H1 (cell line): ENCODE measurements around the gene HOXA6. TPM values are rescaled to one million over a fixed set of nuclear protein-coding genes. Genes with fewer than 3 reads are reported as not detected.

Experiments
- CTCF ChIA-PET: fragments of 300-600 bp; sonication (Branson Sonifier 250); formaldehyde crosslinking; loops from one replicate; lab custom pipeline; 2021; ENCODE audit not compliant: partially characterized antibody; lab: Charles Lee
- POLR2A ChIA-PET: fragments of 300-600 bp; sonication (Branson Sonifier 250); formaldehyde crosslinking; loops from one replicate; lab custom pipeline; 2021; ENCODE audit warnings: inconsistent platforms; ENCODE audit not compliant: partially characterized antibody; lab: Charles Lee
- DNase-seq, 2 experiments: peaks; one replicate each; pipeline versions ENCODE4 v3.0.0 to v3.0.0-alpha.2; 2010 to 2022; ENCODE audit warnings: low spot score in 2 of 2, low read depth in 1 of 2, mixed read lengths in 1 of 2
- FAIRE-seq: peaks from 2 replicates; lab custom pipeline; 2011; peaks lifted over from hg19 to GRCh38; lab: Jason Lieb, UNC
- H2AFZ ChIP-seq: 2 replicates; pipeline ENCODE4 v1.8.1; 2012; ENCODE audit warnings: low read length, inconsistent platforms
- H2AK5ac ChIP-seq: 2 replicates; pipeline ENCODE4 v1.6.1; 2013; ENCODE audit warnings: low read depth, low read length
- H2BK120ac ChIP-seq: replicated peaks from 2 replicates; pipeline ENCODE3; 2013; ENCODE audit warnings: low read depth, low read length, inconsistent platforms
- H2BK12ac ChIP-seq: 2 replicates; pipeline ENCODE4 v1.6.1; 2013; ENCODE audit warnings: low read depth, low read length
- H2BK15ac ChIP-seq: 2 replicates; pipeline ENCODE4 v1.6.1; 2013; ENCODE audit warnings: low read length
- H2BK20ac ChIP-seq: 2 replicates; pipeline ENCODE4 v1.6.1; 2013; ENCODE audit warnings: low read length
- H2BK5ac ChIP-seq: 2 replicates; pipeline ENCODE4 v1.6.1; 2013; ENCODE audit warnings: low read depth, low read length
- H3K14ac ChIP-seq: 2 replicates; pipeline ENCODE4 v1.6.1; 2013; ENCODE audit warnings: inconsistent platforms; ENCODE audit not compliant: insufficient read length
- H3K18ac ChIP-seq: 2 replicates; pipeline ENCODE4 v1.6.1; 2013; ENCODE audit warnings: low read length; ENCODE audit errors: extremely low read depth
- H3K23ac ChIP-seq: 2 replicates; pipeline ENCODE4 v1.6.1; 2013; ENCODE audit warnings: inconsistent platforms; ENCODE audit not compliant: insufficient read length
- H3K23me2 ChIP-seq: 2 replicates; pipeline ENCODE4 v1.6.1; 2013; ENCODE audit warnings: low read depth, low read length
- H3K27ac ChIP-seq: 2 replicates; pipeline ENCODE4 v1.6.1; 2011; ENCODE audit warnings: low read depth, low read length, inconsistent platforms
- H3K27me3 ChIP-seq, 4 experiments: replicated peaks in 1 of 4; 1 replicate in 1 of 4; 2 replicates in 3 of 4; pipeline versions ENCODE4 v1.6.1 to v1.8.1; 2011 to 2013; ENCODE audit warnings: low read length in 3 of 4, mild to moderate bottlenecking in 3 of 4, inconsistent platforms in 2 of 4, mixed read lengths in 2 of 4, moderate library complexity in 1 of 4; ENCODE audit not compliant: control insufficient read depth in 3 of 4, insufficient read depth in 3 of 4; ENCODE audit errors: extremely low read depth in 1 of 4
- H3K36me3 ChIP-seq, 4 experiments: 2 replicates each; pipeline versions ENCODE4 v1.6.1 to v1.8.1; 2011 to 2013; ENCODE audit warnings: mild to moderate bottlenecking in 4 of 4, low read length in 3 of 4, moderate library complexity in 2 of 4, control low read depth in 1 of 4, inconsistent platforms in 1 of 4; ENCODE audit not compliant: insufficient read depth in 4 of 4, control insufficient read depth in 2 of 4
- H3K4ac ChIP-seq: replicated peaks from 2 replicates; pipeline ENCODE3; 2013; ENCODE audit warnings: low read length, low read depth, mixed read lengths, inconsistent platforms; ENCODE audit not compliant: insufficient read length
- H3K4me1 ChIP-seq, 4 experiments: replicated peaks in 1 of 4; 1 replicate in 1 of 4; 2 replicates in 3 of 4; pipeline versions ENCODE4 v1.6.1 to v1.8.1; 2011 to 2013; ENCODE audit warnings: low read length in 3 of 4, inconsistent platforms in 2 of 4, mixed read lengths in 1 of 4; ENCODE audit not compliant: insufficient read depth in 4 of 4, control insufficient read depth in 3 of 4
- H3K4me2 ChIP-seq, 2 experiments: 2 replicates each; pipeline versions ENCODE4 v1.6.1 to v1.8.1; 2011 to 2013; ENCODE audit warnings: low read depth in 2 of 2, low read length in 2 of 2, control low read depth in 1 of 2, inconsistent platforms in 1 of 2, mild to moderate bottlenecking in 1 of 2; ENCODE audit not compliant: insufficient read depth in 1 of 2
- H3K4me3 ChIP-seq, 4 experiments: fragments of 200-600, 300-600 bp in 1 of 4; sonication (generic), shearing (Covaris generic), sonication (Bioruptor Twin) in 1 of 4; 2 replicates each; pipeline versions ENCODE4 v1.5.1 to v1.8.1; 2011 to 2016; ENCODE audit warnings: low read length in 4 of 4, low read depth in 3 of 4, control low read depth in 2 of 4, inconsistent platforms in 2 of 4, mild to moderate bottlenecking in 2 of 4, mixed read lengths in 1 of 4, moderate library complexity in 1 of 4; ENCODE audit not compliant: insufficient read depth in 2 of 4; ENCODE audit errors: extremely low read depth in 1 of 4
- H3K56ac ChIP-seq: replicated peaks from 2 replicates; pipeline ENCODE3; 2013; ENCODE audit warnings: low read depth, mild to moderate bottlenecking, mixed read lengths, low read length, inconsistent platforms; ENCODE audit not compliant: insufficient read length
- H3K79me1 ChIP-seq: 2 replicates; pipeline ENCODE4 v1.6.1; 2013; ENCODE audit warnings: low read depth, low read length, control low read depth
- H3K79me2 ChIP-seq, 2 experiments: 2 replicates each; pipeline versions ENCODE4 v1.6.1 to v1.8.1; 2012 to 2013; ENCODE audit warnings: low read length in 2 of 2, mild to moderate bottlenecking in 2 of 2, inconsistent platforms in 1 of 2; ENCODE audit not compliant: insufficient read depth in 2 of 2, control insufficient read depth in 1 of 2
- H3K9ac ChIP-seq, 4 experiments: replicated peaks in 1 of 4; 1 replicate in 1 of 4; 2 replicates in 3 of 4; pipeline versions ENCODE4 v1.6.1 to v1.8.1; 2011 to 2013; ENCODE audit warnings: low read depth in 3 of 4, low read length in 3 of 4, control low read depth in 2 of 4, mild to moderate bottlenecking in 2 of 4, moderate library complexity in 2 of 4, inconsistent platforms in 1 of 4; ENCODE audit errors: extremely low read depth in 1 of 4
- H3K9me3 ChIP-seq, 2 experiments: 2 replicates each; pipeline versions ENCODE4 v1.6.1 to v1.8.1; 2012 to 2013; ENCODE audit warnings: mild to moderate bottlenecking in 2 of 2, moderate library complexity in 2 of 2, control low read depth in 1 of 2, inconsistent platforms in 1 of 2, low read depth in 1 of 2, low read length in 1 of 2, mixed read lengths in 1 of 2; ENCODE audit not compliant: insufficient read depth in 2 of 2
- H4K20me1 ChIP-seq, 2 experiments: replicated peaks in 1 of 2; 2 replicates each; pipeline versions ENCODE3 to v1.8.1; 2011 to 2013; ENCODE audit warnings: inconsistent platforms in 2 of 2, low read length in 2 of 2, mild to moderate bottlenecking in 1 of 2; ENCODE audit not compliant: insufficient read depth in 2 of 2, control insufficient read depth in 1 of 2
- H4K5ac ChIP-seq: 2 replicates; pipeline ENCODE4 v1.6.1; 2013; ENCODE audit warnings: low read length, low read depth, mixed read lengths, inconsistent platforms; ENCODE audit not compliant: insufficient read length
- H4K8ac ChIP-seq: 2 replicates; pipeline ENCODE4 v1.8.0; 2013; ENCODE audit warnings: mild to moderate bottlenecking, moderate library complexity, low read length, inconsistent platforms; ENCODE audit not compliant: insufficient read depth; ENCODE audit errors: extremely low read depth
- H4K91ac ChIP-seq: replicated peaks from 2 replicates; pipeline ENCODE3; 2013; ENCODE audit warnings: low read length, mixed read lengths, inconsistent platforms; ENCODE audit not compliant: insufficient read length
- EZH2 ChIP-seq: fragments of 200-600 bp; sonication (generic); IDR thresholded peaks from 2 replicates; pipeline ENCODE4 v1.7.1; 2012; ENCODE audit warnings: low read depth, mild to moderate bottlenecking, moderate library complexity, low read length, inconsistent platforms; ENCODE audit not compliant: severe bottlenecking
- SP1 ChIP-seq: IDR thresholded peaks from 2 replicates; pipeline ENCODE4 v1.6.1; 2011; ENCODE audit warnings: low read depth, low read length
- SUZ12 ChIP-seq: fragments of 200-600 bp; sonication (generic); IDR thresholded peaks from 2 replicates; pipeline ENCODE4 v1.6.1; 2012; ENCODE audit warnings: mild to moderate bottlenecking, inconsistent platforms, low read length, moderate library complexity, mixed read lengths
- WGBS, 2 experiments: shearing (Covaris generic) in 1 of 2; methylation state at CpG; one replicate each; pipeline versions ENCODE4 v1.1.6 to v1.1.7; 2013 to 2015; ENCODE audit warnings: low lambda C conversion rate in 2 of 2, mixed read lengths in 2 of 2, inconsistent platforms in 1 of 2, low coverage in 1 of 2, missing lambda C conversion rate in 1 of 2; ENCODE audit not compliant: insufficient replicate concordance in 2 of 2, insufficient coverage in 1 of 2, insufficient read length in 1 of 2; ENCODE audit errors: extremely low coverage in 1 of 2, missing lambda C conversion rate in 1 of 2; 5-methylcytosine and 5-hydroxymethylcytosine counted together
- polyA plus RNA-seq, 7 experiments: library from polyadenylated mRNA; depleted of rRNA in 3 of 7; stranded (reverse) in 5 of 7; unstranded in 2 of 7; fragments of >200 nt in 5 of 7; fragments of 200-250 nt in 2 of 7; gene quantifications; 1 replicate in 5 of 7; 2 replicates in 1 of 7; 4 replicates in 1 of 7; pipeline versions ENCODE4 v1.2.1 to v1.2.3, GENCODE V29; 2011 to 2013; ENCODE audit warnings: missing spikeins in 2 of 7, mixed read lengths in 2 of 7
- total RNA-seq: library from RNA; stranded (reverse); fragmentation: NEBNext Ultra II Directional; extraction: Animal tissue kit (Norgen Biotek cat#: 25700); gene quantifications from 2 replicates; pipeline ENCODE4 v1.2.1, GENCODE V29; 2021

The HOXA6 gene
- total and polyA plus RNA-seq, 2 of the 8 experiments (the other 6 are each of a cell fraction or from before 2014, with no cell fraction given), result not detected

DNA sequence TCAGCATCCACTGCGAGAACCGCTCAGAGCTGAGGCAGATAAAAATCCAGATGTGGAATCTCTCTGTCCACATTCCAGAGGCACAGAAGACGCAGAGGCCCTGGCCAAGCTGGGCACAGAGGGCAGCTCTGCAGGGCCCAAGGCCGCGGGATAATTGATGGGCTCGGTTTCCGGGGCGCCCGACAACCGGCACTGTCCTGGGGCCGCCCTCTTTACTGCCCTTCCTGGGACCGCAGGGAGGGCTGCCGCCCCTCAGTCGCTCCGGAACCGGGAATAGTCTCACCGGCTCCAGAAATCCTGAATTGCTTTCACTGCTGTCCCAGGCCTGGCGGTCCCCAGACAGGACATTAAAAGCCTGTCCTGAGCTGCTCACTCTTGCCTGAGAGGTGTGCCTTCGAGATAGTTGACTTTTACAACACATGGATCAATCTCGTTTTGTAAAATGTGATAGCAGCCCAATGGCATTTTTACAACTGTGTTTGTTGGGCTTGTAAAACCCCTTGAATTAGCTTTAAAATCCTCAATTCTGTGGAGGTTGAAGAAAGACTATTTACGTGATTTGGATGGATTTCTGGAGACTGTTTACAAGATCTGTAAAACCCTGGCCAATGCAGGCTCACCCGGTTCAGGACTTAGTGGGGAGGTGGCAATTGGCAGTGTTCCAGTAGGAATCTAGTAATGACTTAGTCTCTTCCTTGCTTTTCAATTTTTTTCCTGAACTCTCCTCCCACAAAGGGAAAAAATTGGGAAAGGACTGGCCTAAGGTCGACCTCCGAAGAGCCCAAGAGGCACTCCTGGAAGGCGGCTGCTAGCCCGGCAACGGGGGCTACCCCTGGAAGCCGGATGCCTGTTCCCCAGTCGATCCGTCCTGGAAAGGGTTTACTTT is 1.4 kb upstream of the HOXA6 start:
- no peak overlapping the region for H2AK5ac ChIP-seq
- ChIA-PET POLR2A (no interaction called here), CTCF (interaction anchor here (0.7 to 12.5 kb wide), 17 partner anchors 8 to 779 kb away, joined by 3 to 123 read pairs (median 5); partner anchors contain the start of genes HOXA1, HOXA7 and HOXA9)
- peak in 1 of 2 experiments; percentile 46 for DNase-seq
- H3K4me3 ChIP-seq, result no peak overlapping the region
- no peak overlapping the region for H3K4ac ChIP-seq
- H3K27ac ChIP-seq, result no peak overlapping the region
- H3K18ac ChIP-seq, result no peak overlapping the region
- 24% methylated on average over 30 of the region's 30 CpGs; no CpG with 5 or more reads in 1 of the 2 experiments for WGBS, 2 experiments
- H3K14ac ChIP-seq, result no peak overlapping the region
- no peak overlapping the region for H3K9ac ChIP-seq
- peaks cover 0 to 6% (median 3%) of the 10 kb centered on the region in 4 experiments; a peak in 3 of 7 replicates for H3K4me1 ChIP-seq
- H2BK12ac ChIP-seq, result no peak overlapping the region
- H3K56ac ChIP-seq, result no peak overlapping the region
- no peaks in the 10 kb centered on the region for H3K79me1 ChIP-seq
- TF ChIP-seq SP1, result no peak
- TF ChIP-seq SUZ12, result peak; percentile 92
- TF ChIP-seq EZH2, result peak; percentile 86
- H4K20me1 ChIP-seq, result peaks cover 24 to 42% of the 10 kb centered on the region in 2 experiments
- H2BK15ac ChIP-seq, result no peak overlapping the region
- no peaks in the 10 kb centered on the region; a peak in 1 of 8 replicates for H3K36me3 ChIP-seq
- no peak overlapping the region for H2BK5ac ChIP-seq
- no peak overlapping the region for H3K23ac ChIP-seq
- no peak for FAIRE-seq
- H4K8ac ChIP-seq, result no peak overlapping the region
- peaks cover 97 to 100% (median 100%) of the 10 kb centered on the region in 4 experiments for H3K27me3 ChIP-seq
- H3K79me2 ChIP-seq, result no peaks in the 10 kb centered on the region
- H2BK120ac ChIP-seq, result no peak overlapping the region
- no peak overlapping the region for H4K91ac ChIP-seq
- H3K4me2 ChIP-seq, result peak overlapping the region in 1 of 2 experiments; percentile 40; a peak in 1 of 4 replicates
- no peak overlapping the region for H2BK20ac ChIP-seq
- peaks cover 0 to 3% of the 10 kb centered on the region in 2 experiments; a peak in 1 of 4 replicates for H3K9me3 ChIP-seq
- H3K23me2 ChIP-seq, result peaks cover 2% of the 10 kb centered on the region; the same call in 1 of the 2 replicates
- no peak overlapping the region for H4K5ac ChIP-seq
- no peak overlapping the region for H2AFZ ChIP-seq
